HepG2 (cell line): ENCODE measurements around the gene SEM1. TPM values are rescaled to one million over a fixed set of nuclear protein-coding genes. Genes with fewer than 3 reads are reported as not detected.

ENCODE experiments used
- ATAC-seq: fragments of 200-7000 bp; cut with Tn5 transposase; 3 replicates; pipeline ENCODE4 v1.9.1; 2020; ENCODE audit warnings: mild to moderate bottlenecking, moderate library complexity
- BruUV-seq: library from RNA; stranded (reverse); fragments of 400-500 nt; replicated peaks from 2 replicates; lab custom pipeline; 2021; lab: Mats Ljungman, UMichigan
- CTCF ChIA-PET: fragments of 300-600 bp; formaldehyde crosslinking; extraction: SDS; loops from one replicate; lab custom pipeline; 2021; ENCODE audit warnings: low total read pairs, inconsistent platforms, low intra/inter-chr PET ratio; lab: Yijun Ruan, JAX
- POLR2A ChIA-PET: fragments of 350-600 bp; sonication (Branson Sonifier 250); formaldehyde crosslinking; loops from one replicate; lab custom pipeline; 2020; ENCODE audit warnings: antibody characterized with exemption, inconsistent platforms; lab: Yijun Ruan, JAX
- DNase-seq: peaks from one replicate; pipeline ENCODE4 v3.0.0-alpha.2; 2015; ENCODE audit warnings: low spot score
- FAIRE-seq: peaks from 3 replicates; lab custom pipeline; 2011; peaks lifted over from hg19 to GRCh38; lab: Jason Lieb, UNC
- H2AFZ ChIP-seq: one replicate; pipeline ENCODE4 v1.6.1; 2011; ENCODE audit warnings: low read length, inconsistent platforms
- H3K27ac ChIP-seq: fragments of 300-600 bp; 3 replicates; pipeline ENCODE4 v1.8.0; 2011; ENCODE audit warnings: mixed run types, mild to moderate bottlenecking, mixed read lengths, low read length, inconsistent platforms; ENCODE audit not compliant: insufficient read depth; ENCODE audit errors: extremely low read length
- H3K27me3 ChIP-seq, 2 experiments: fragments of 200-600 bp in 1 of 2; 2 replicates in 1 of 2; 3 replicates in 1 of 2; pipeline versions ENCODE4 v1.6.0 to v1.8.0; 2011; ENCODE audit warnings: low read length in 2 of 2, mild to moderate bottlenecking in 2 of 2, moderate library complexity in 2 of 2, inconsistent platforms in 1 of 2; ENCODE audit not compliant: insufficient read depth in 2 of 2, control insufficient read depth in 1 of 2
- H3K36me3 ChIP-seq, 2 experiments: fragments of 200-600 bp in 1 of 2; replicated peaks in 1 of 2; 2 replicates in 1 of 2; 3 replicates in 1 of 2; pipeline versions ENCODE4 v1.5.1 to v1.8.0; 2011; ENCODE audit warnings: low read length in 2 of 2, inconsistent platforms in 1 of 2; ENCODE audit not compliant: insufficient read depth in 2 of 2, control insufficient read depth in 1 of 2
- H3K4me1 ChIP-seq: 2 replicates; pipeline ENCODE4 v1.5.1; 2012; ENCODE audit warnings: low read length, inconsistent platforms; ENCODE audit not compliant: insufficient read depth
- H3K4me2 ChIP-seq: 2 replicates; pipeline ENCODE4 v1.6.0; 2011; ENCODE audit warnings: low read depth, low read length, inconsistent platforms
- H3K4me3 ChIP-seq, 3 experiments: fragments of 200-600 bp in 1 of 3; sonication (generic), shearing (Covaris generic) in 1 of 3; replicated peaks in 1 of 3; 2 replicates each; pipeline ENCODE4 v1.5.1; 2011 to 2016; ENCODE audit warnings: low read length in 3 of 3, inconsistent platforms in 2 of 3, low read depth in 2 of 3, mild to moderate bottlenecking in 2 of 3, control low read depth in 1 of 3, mixed read lengths in 1 of 3; ENCODE audit not compliant: insufficient read depth in 1 of 3
- H3K79me2 ChIP-seq: one replicate; pipeline ENCODE4 v1.6.1; 2011; ENCODE audit warnings: low read length, inconsistent platforms; ENCODE audit not compliant: insufficient read depth
- H3K9ac ChIP-seq: 2 replicates; pipeline ENCODE4 v1.6.0; 2011; ENCODE audit warnings: mild to moderate bottlenecking, low read depth, low read length, inconsistent platforms; ENCODE audit not compliant: insufficient read depth
- H3K9me3 ChIP-seq: 2 replicates; pipeline ENCODE4 v1.5.1; 2012; ENCODE audit warnings: mild to moderate bottlenecking, low read length
- H4K20me1 ChIP-seq: 2 replicates; pipeline ENCODE4 v1.6.0; 2011; ENCODE audit warnings: inconsistent platforms, mild to moderate bottlenecking, low read length, moderate library complexity; ENCODE audit not compliant: insufficient read depth
- E2F2 ChIP-seq: sonication (generic); formaldehyde crosslinking; IDR thresholded peaks from 2 replicates; pipeline ENCODE4 v1.4.0; 2020; ENCODE audit warnings: missing genetic modification reagents, borderline replicate concordance
- HMG20B ChIP-seq: conservative IDR thresholded peaks from 2 replicates; pipeline ENCODE4 v1.6.1; 2016; ENCODE audit warnings: missing genetic modification reagents, missing compliant biosample characterization
- HMGXB4 ChIP-seq, 2 experiments: sonication (generic) in 1 of 2; formaldehyde crosslinking in 1 of 2; IDR thresholded peaks; 2 replicates each; pipeline versions ENCODE4 v1.4.0 to v1.6.1; 2018 to 2020; ENCODE audit warnings: missing genetic modification reagents in 2 of 2, borderline replicate concordance in 1 of 2, low read depth in 1 of 2, mild to moderate bottlenecking in 1 of 2, missing biosample characterization in 1 of 2
- HNRNPUL1 ChIP-seq: fragments of 200-400 bp; formaldehyde crosslinking; IDR thresholded peaks from 2 replicates; pipeline ENCODE4 v1.6.1; 2017; ENCODE audit warnings: low read depth, mild to moderate bottlenecking, low read length, moderate library complexity
- MEIS1 ChIP-seq: sonication (generic); formaldehyde crosslinking; IDR thresholded peaks from 2 replicates; pipeline ENCODE4 v1.9.0; 2021; ENCODE audit warnings: mild to moderate bottlenecking, missing genetic modification reagents, moderate library complexity, borderline replicate concordance
- NKX3-1 ChIP-seq: sonication (generic); formaldehyde crosslinking; IDR thresholded peaks from 2 replicates; pipeline ENCODE4 v1.5.0; 2020; ENCODE audit warnings: missing genetic modification reagents
- NONO ChIP-seq, 2 experiments: fragments of 450-650 bp in 1 of 2; sonication (generic) in 1 of 2; formaldehyde crosslinking in 1 of 2; IDR thresholded peaks in 1 of 2; conservative IDR thresholded peaks in 1 of 2; 2 replicates each; pipeline versions ENCODE4 v1.6.1 to v1.8.0; 2017 to 2022; ENCODE audit warnings: mild to moderate bottlenecking in 1 of 2, missing genetic modification reagents in 1 of 2, moderate library complexity in 1 of 2
- SNAPC5 ChIP-seq: sonication (generic); formaldehyde crosslinking; IDR thresholded peaks from 2 replicates; pipeline ENCODE4 v1.8.1; 2023; ENCODE audit warnings: mild to moderate bottlenecking, missing genetic modification reagents, borderline replicate concordance
- SOX13 ChIP-seq, 3 experiments: fragments of 450-650 bp in 1 of 3; sonication (generic) in 1 of 3; formaldehyde crosslinking in 1 of 3; IDR thresholded peaks in 2 of 3; conservative IDR thresholded peaks in 1 of 3; 2 replicates each; pipeline versions ENCODE4 v1.5.0 to v1.6.1; 2016 to 2020; ENCODE audit warnings: antibody characterized with exemption in 1 of 3, mild to moderate bottlenecking in 1 of 3, missing compliant biosample characterization in 1 of 3, missing genetic modification reagents in 1 of 3, moderate library complexity in 1 of 3
- SP1 ChIP-seq, 2 experiments: fragments of 450-650 bp in 1 of 2; sonication (generic) in 1 of 2; formaldehyde crosslinking in 1 of 2; IDR thresholded peaks; 2 replicates each; pipeline versions ENCODE4 v1.4.0 to v1.6.1; 2016 to 2020; ENCODE audit warnings: missing genetic modification reagents in 1 of 2
- TCF7 ChIP-seq: sonication (generic); IDR thresholded peaks from 2 replicates; pipeline ENCODE4 v1.6.1; 2016; ENCODE audit warnings: antibody characterized with exemption, low read depth
- THAP11 ChIP-seq: IDR thresholded peaks from 2 replicates; pipeline ENCODE4 v1.6.1; 2016; ENCODE audit warnings: missing biosample characterization, missing genetic modification reagents
- ZBTB25 ChIP-seq: IDR thresholded peaks from 2 replicates; pipeline ENCODE4 v1.6.1; 2018; ENCODE audit warnings: missing genetic modification reagents
- ZNF253 ChIP-seq: sonication (generic); formaldehyde crosslinking; IDR thresholded peaks from 2 replicates; pipeline ENCODE4 v1.8.0; 2022; ENCODE audit warnings: mild to moderate bottlenecking, missing genetic modification reagents, borderline replicate concordance
- ZNF33B ChIP-seq: sonication (generic); formaldehyde crosslinking; IDR thresholded peaks from 2 replicates; pipeline ENCODE4 v1.5.1; 2020; ENCODE audit warnings: mild to moderate bottlenecking, missing genetic modification reagents
- ZNF354B ChIP-seq: sonication (generic); formaldehyde crosslinking; IDR thresholded peaks from 2 replicates; pipeline ENCODE4 v1.8.0; 2022; ENCODE audit warnings: mild to moderate bottlenecking, missing genetic modification reagents
- WGBS: methylation state at CpG from one replicate; pipeline ENCODE4 v1.1.6; 2017; ENCODE audit warnings: low lambda C conversion rate; 5-methylcytosine and 5-hydroxymethylcytosine counted together
- in situ Hi-C: cut with HindIII; loops from 2 replicates; pipeline ENCODE4 v1.10.0; 2017; ENCODE audit warnings: low pct_unique_long_range_greater_than_20kb; ENCODE audit not compliant: extremely low pct_ligation_motif_present
- intact Hi-C: fragments of 100-400 bp; cut with micrococcal nuclease; formaldehyde crosslinking; loops from one replicate; pipeline ENCODE4 v1.10.0; 2022; ENCODE audit not compliant: unreplicated experiment
- polyA plus RNA-seq, 8 experiments: library from polyadenylated mRNA; depleted of rRNA in 3 of 8; stranded (reverse) in 7 of 8; unstranded in 1 of 8; fragments of >200 nt; fragmentation: Illumina TruSeq in 4 of 8; extraction: Trizol in 4 of 8; gene quantifications; 2 replicates each; pipeline versions ENCODE4 v1.2.1 to v1.2.3, GENCODE V29; 2011 to 2016; ENCODE audit warnings: low read depth in 4 of 8, missing spikeins in 1 of 8, mixed read lengths in 1 of 8; ENCODE audit not compliant: insufficient read depth in 1 of 8
- total RNA-seq, 5 experiments: library from RNA; depleted of rRNA; stranded (reverse); fragments of >200 nt; fragmentation: Illumina TruSeq; extraction: Trizol; gene quantifications; 2 replicates each; pipeline ENCODE4 v1.2.3, GENCODE V29; 2016; ENCODE audit warnings: low read depth in 1 of 5

The SEM1 gene
- total and polyA plus RNA-seq, 2 of the 13 experiments (the other 11 are each of a cell fraction or from before 2014, with no cell fraction given) = 40.7 to 174 TPM

- TF ChIP-seq HMGXB4 (CRISPR knock-in tag; IDR thresholded peaks at IDR 0.05; ENCODE audit: borderline replicate concordance in 1 of 2, low read depth in 1 of 2) (no peak), E2F2 (CRISPR knock-in tag) (no peak), SP1 (IDR thresholded peaks at IDR 0.05) (no peak), SP1 (CRISPR knock-in tag; IDR thresholded peaks at IDR 0.05) (no peak)
These were observed 44.0 kb downstream of the SEM1 start (continued) for GRCh38 chr7:96665689-96666088.

- no peak overlapping the region for H3K4me3 ChIP-seq
- FAIRE-seq (no peak), ATAC-seq (no peak), DNase-seq (no peak)
- no peaks in the 10 kb centered on the region for H4K20me1 ChIP-seq
- H3K4me1 ChIP-seq = no peaks in the 10 kb centered on the region
- intact Hi-C loops (no loop called here), in situ Hi-C loops (no loop called here)
- H3K27me3 ChIP-seq = no peaks in the 10 kb centered on the region
- ChIA-PET POLR2A (no interaction called here), CTCF (no interaction called here)
- no peaks in the 10 kb centered on the region; a peak in 1 of 5 replicates for H3K36me3 ChIP-seq
- BruUV-seq = no TSS peak
- 90% methylated on average over 2 of the region's 2 CpGs for WGBS
- H3K27ac ChIP-seq = no peak overlapping the region
- H3K4me2 ChIP-seq = no peak overlapping the region
- TF ChIP-seq NKX3-1 (no peak), THAP11 (no peak), HMG20B (no peak), TCF7 (no peak), ZNF253 (CRISPR knock-in tag) (no peak), ZBTB25 (CRISPR knock-in tag) (no peak), NONO (IDR thresholded peaks at IDR 0.05) (no peak), NONO (CRISPR knock-in tag; conservative IDR thresholded peaks at IDR 0.05) (no peak), SNAPC5 (no peak), ZNF354B (no peak), HNRNPUL1 (no peak), SOX13 (IDR thresholded peaks at IDR 0.05) (no peak), SOX13 (CRISPR knock-in tag; conservative IDR thresholded peaks at IDR 0.05 in 1 of 2, IDR thresholded peaks at IDR 0.05 in 1 of 2) (no peak), MEIS1 (CRISPR knock-in tag) (no peak), HMGXB4 (CRISPR knock-in tag; IDR thresholded peaks at IDR 0.05; ENCODE audit: borderline replicate concordance in 1 of 2, low read depth in 1 of 2) (no peak), ZNF33B (no peak)
- no peaks in the 10 kb centered on the region for H3K79me2 ChIP-seq
- no peaks in the 10 kb centered on the region for H3K9me3 ChIP-seq
- H3K9ac ChIP-seq = no peak overlapping the region
- H2AFZ ChIP-seq = no peak overlapping the region
These were observed 44.9 kb downstream of the SEM1 start for GRCh38 chr7:96664793-96665192.
